IPS-20b (cell line): Measurements from ENCODE around the gene MIOS.

ENCODE experiments used
- H3K27ac ChIP-seq: one replicate; pipeline ENCODE4 v1.5.1; 2013; ENCODE audit warnings: low read length
- H3K27me3 ChIP-seq: 2 replicates; pipeline ENCODE4 v1.6.1; 2013; ENCODE audit warnings: mild to moderate bottlenecking, low read length, inconsistent platforms; ENCODE audit not compliant: insufficient read depth
- H3K36me3 ChIP-seq: 2 replicates; pipeline ENCODE4 v1.6.1; 2013; ENCODE audit warnings: low read depth, mild to moderate bottlenecking, inconsistent platforms, low read length, moderate library complexity; ENCODE audit not compliant: insufficient read depth
- H3K4me1 ChIP-seq: 2 replicates; pipeline ENCODE4 v1.6.1; 2013; ENCODE audit warnings: mild to moderate bottlenecking, control low read depth, inconsistent platforms, low read length, moderate library complexity; ENCODE audit not compliant: insufficient read depth
- H3K4me3 ChIP-seq: 2 replicates; pipeline ENCODE4 v1.5.1; 2013; ENCODE audit warnings: mild to moderate bottlenecking, low read length, inconsistent platforms
- H3K9ac ChIP-seq: 2 replicates; pipeline ENCODE4 v1.6.1; 2013; ENCODE audit warnings: low read depth, mild to moderate bottlenecking, inconsistent platforms, low read length, moderate library complexity
- H3K9me3 ChIP-seq: 2 replicates; pipeline ENCODE4 v1.6.1; 2013; ENCODE audit warnings: mild to moderate bottlenecking, low read depth, low read length, inconsistent platforms; ENCODE audit not compliant: insufficient read depth

MIOS gene

GRCh38 chr7:7566651-7567611 is at the start of gene MIOS:
Gene MIOS (plus strand): TSS chr7:7566884. CDS start chr7:7572476, 5,592 bp downstream.
- peaks cover 6% of the 10 kb centered on the region for H3K4me1 ChIP-seq

GRCh38 chr7:7517754-7518153 is 48.9 kb upstream of the MIOS start:
- H3K27ac ChIP-seq: no peak overlapping the region
- H3K9me3 ChIP-seq: no peaks in the 10 kb centered on the region
- H3K9ac ChIP-seq: no peak overlapping the region
- H3K4me3 ChIP-seq: no peak overlapping the region
- H3K4me1 ChIP-seq: peaks cover 5% of the 10 kb centered on the region; the same call in 1 of the 2 replicates
- H3K36me3 ChIP-seq: no peaks in the 10 kb centered on the region
- H3K27me3 ChIP-seq: no peaks in the 10 kb centered on the region

More at GRCh38 chr7:7566651-7567611, at the start of gene MIOS:
- Histone ChIP-seq H3K36me3 (peaks cover 37% of the 10 kb centered on the region), H3K27ac (peak within 1 kb of the TSS; percentile 44), H3K27me3 (no peaks in the 10 kb centered on the region), H3K9me3 (peaks cover 6% of the 10 kb centered on the region; the same call in 1 of the 2 replicates), H3K9ac (peak within 1 kb of the TSS; percentile 81), H3K4me3 (peak within 1 kb of the TSS; percentile 81)

GRCh38 chr7:7519056-7519455 is 47.6 kb upstream of the MIOS start:
- Histone ChIP-seq H3K27ac (no peak overlapping the region), H3K9ac (no peak overlapping the region), H3K4me1 (peaks cover 5% of the 10 kb centered on the region; the same call in 1 of the 2 replicates), H3K9me3 (no peaks in the 10 kb centered on the region), H3K4me3 (no peak overlapping the region), H3K27me3 (no peaks in the 10 kb centered on the region), H3K36me3 (no peaks in the 10 kb centered on the region)

- Histone ChIP-seq H3K9me3 (no peaks in the 10 kb centered on the region), H3K27ac (no peak overlapping the region), H3K36me3 (no peaks in the 10 kb centered on the region), H3K9ac (no peak overlapping the region), H3K4me1 (peaks cover 5% of the 10 kb centered on the region; the same call in 1 of the 2 replicates), H3K4me3 (no peak overlapping the region), H3K27me3 (no peaks in the 10 kb centered on the region)
These were observed 47.2 kb upstream of the MIOS start for GRCh38 chr7:7519528-7519927.

GRCh38 chr7:7521259-7521658 is 45.4 kb upstream of the MIOS start:
- no peak overlapping the region for H3K27ac ChIP-seq
- no peak overlapping the region for H3K9ac ChIP-seq
- H3K4me3 ChIP-seq: no peak overlapping the region
- no peaks in the 10 kb centered on the region for H3K36me3 ChIP-seq
- H3K4me1 ChIP-seq: no peaks in the 10 kb centered on the region
- H3K27me3 ChIP-seq: no peaks in the 10 kb centered on the region
- H3K9me3 ChIP-seq: no peaks in the 10 kb centered on the region

GRCh38 chr7:7522421-7522820 is 44.3 kb upstream of the MIOS start:
- H3K9me3 ChIP-seq: no peaks in the 10 kb centered on the region
- no peak overlapping the region for H3K4me3 ChIP-seq
- no peaks in the 10 kb centered on the region for H3K36me3 ChIP-seq
- no peak overlapping the region for H3K27ac ChIP-seq
- H3K27me3 ChIP-seq: no peaks in the 10 kb centered on the region
- no peak overlapping the region for H3K9ac ChIP-seq
- no peaks in the 10 kb centered on the region for H3K4me1 ChIP-seq

GRCh38 chr7:7524121-7524520 is 42.6 kb upstream of the MIOS start:
- H3K36me3 ChIP-seq: no peaks in the 10 kb centered on the region

GRCh38 chr7:7526006-7526405 is 40.7 kb upstream of the MIOS start:
- no peak overlapping the region for H3K27ac ChIP-seq
- no peaks in the 10 kb centered on the region for H3K27me3 ChIP-seq
- no peak overlapping the region for H3K9ac ChIP-seq
- no peak overlapping the region for H3K4me3 ChIP-seq
- H3K4me1 ChIP-seq: no peaks in the 10 kb centered on the region
- no peaks in the 10 kb centered on the region for H3K9me3 ChIP-seq
- H3K36me3 ChIP-seq: no peaks in the 10 kb centered on the region

More at GRCh38 chr7:7524121-7524520, 42.6 kb upstream of the MIOS start:
- Histone ChIP-seq H3K9ac (no peak overlapping the region), H3K4me1 (no peaks in the 10 kb centered on the region), H3K27me3 (no peaks in the 10 kb centered on the region), H3K4me3 (no peak overlapping the region), H3K27ac (no peak overlapping the region), H3K9me3 (no peaks in the 10 kb centered on the region)

- no peak overlapping the region for H3K9ac ChIP-seq
- no peaks in the 10 kb centered on the region for H3K27me3 ChIP-seq
- H3K27ac ChIP-seq: no peak overlapping the region
- H3K4me1 ChIP-seq: no peaks in the 10 kb centered on the region
- no peaks in the 10 kb centered on the region for H3K9me3 ChIP-seq
- H3K36me3 ChIP-seq: no peaks in the 10 kb centered on the region
- no peak overlapping the region for H3K4me3 ChIP-seq
These were observed 39.6 kb upstream of the MIOS start for GRCh38 chr7:7527047-7527446.

GRCh38 chr7:7529328-7529727 is 37.4 kb upstream of the MIOS start:
- Histone ChIP-seq H3K9me3 (no peaks in the 10 kb centered on the region), H3K4me3 (no peak overlapping the region), H3K4me1 (no peaks in the 10 kb centered on the region), H3K27ac (no peak overlapping the region), H3K36me3 (no peaks in the 10 kb centered on the region), H3K27me3 (no peaks in the 10 kb centered on the region), H3K9ac (no peak overlapping the region)

- Histone ChIP-seq H3K27me3 (no peaks in the 10 kb centered on the region), H3K27ac (no peak overlapping the region), H3K4me1 (no peaks in the 10 kb centered on the region), H3K9me3 (no peaks in the 10 kb centered on the region), H3K4me3 (no peak overlapping the region), H3K36me3 (no peaks in the 10 kb centered on the region), H3K9ac (no peak overlapping the region)
These were observed 32.8 kb upstream of the MIOS start for GRCh38 chr7:7533831-7534430.

- Histone ChIP-seq H3K9me3 (no peaks in the 10 kb centered on the region), H3K9ac (no peak within 1 kb of the TSS), H3K27ac (no peak within 1 kb of the TSS), H3K4me3 (no peak within 1 kb of the TSS), H3K36me3 (no peaks in the 10 kb centered on the region), H3K4me1 (no peaks in the 10 kb centered on the region), H3K27me3 (no peaks in the 10 kb centered on the region)
These were observed 31.0 kb upstream of the MIOS start, which contains the start of gene COL28A1 for GRCh38 chr7:7535691-7536090. Gene COL28A1 (minus strand): TSS chr7:7535873. CDS start chr7:7532875, 2,998 bp downstream.
